Measurements from ENCODE around the gene MND1. TPM values are rescaled to one million over a fixed set of nuclear protein-coding genes. Genes with fewer than 3 reads are reported as not detected.
A peak's percentile ranks its signal among the peaks of the same experiment; 100 is the strongest.

Gene MND1
- total and polyA plus RNA-seq, 2 experiments from 2014 or later = 1.2 to 4.9 TPM

- 0 out of 2 replicates have a peak overlapping the region, but pooled peaks have one; percentile 9 for H3K27ac ChIP-seq
- TF ChIP-seq EZH2 (IDR thresholded peaks at IDR 0.05; ENCODE audit: insufficient read depth, poor library complexity, severe bottlenecking) (no peak), EZH2phosphoT487 (IDR thresholded peaks at IDR 0.05; ENCODE audit: insufficient read depth, low read depth) (no peak)
Measured at GRCh38 chr4:153418121-153418520, 73.6 kb downstream of the MND1 start.

GRCh38 chr4:153418558-153418957 lies 74.1 kb downstream of the MND1 start:
- DNase-seq = peak; percentile 21
- Histone ChIP-seq H3K9ac (no peak overlapping the region), H3K9me2 (ENCODE audit: insufficient read depth) (no peaks in the 10 kb centered on the region), H3K27me3 (replicated peaks; ENCODE audit: insufficient read depth) (no peaks in the 10 kb centered on the region), H4K20me1 (ENCODE audit: insufficient read depth) (no peaks in the 10 kb centered on the region), H2AFZ (peak overlapping the region; percentile 57), H3K4me2 (ENCODE audit: unreplicated experiment) (no peak overlapping the region), H3K36me3 (ENCODE audit: low read depth) (no peaks in the 10 kb centered on the region), H3K79me2 (ENCODE audit: insufficient read depth) (no peaks in the 10 kb centered on the region), H3F3A (ENCODE audit: insufficient read depth) (0 out of 2 replicates have a peak, but pooled peaks cover 3% of the 10 kb centered on the region), H3K4me3 (no peak overlapping the region), H3K27ac (0 out of 2 replicates have a peak overlapping the region, but pooled peaks have one; percentile 9), H3K4me1 (ENCODE audit: insufficient read depth) (0 out of 2 replicates have a peak, but pooled peaks cover 10% of the 10 kb centered on the region), H3K9me3 (ENCODE audit: low read depth) (no peaks in the 10 kb centered on the region)
- WGBS, 2 experiments (ENCODE audit: low coverage in 1 of 2, low lambda C conversion rate in 2 of 2, missing lambda C conversion rate in 2 of 2) = 65 to 71% methylated on average over 3 of the region's 3 CpGs
- no peak for TF ChIP-seq EZH2 (IDR thresholded peaks at IDR 0.05; ENCODE audit: insufficient read depth, poor library complexity, severe bottlenecking)
- TF ChIP-seq EZH2phosphoT487 (IDR thresholded peaks at IDR 0.05; ENCODE audit: insufficient read depth, low read depth) = no peak
- in situ Hi-C loops (cut with MboI) = no loop called here

More at GRCh38 chr4:153418121-153418520, 73.6 kb downstream of the MND1 start:
- Histone ChIP-seq H3K36me3 (ENCODE audit: low read depth) (no peaks in the 10 kb centered on the region), H3K27me3 (replicated peaks; ENCODE audit: insufficient read depth) (no peaks in the 10 kb centered on the region), H4K20me1 (ENCODE audit: insufficient read depth) (no peaks in the 10 kb centered on the region), H3K9me2 (ENCODE audit: insufficient read depth) (no peaks in the 10 kb centered on the region), H3K4me3 (no peak overlapping the region), H3K9ac (no peak overlapping the region), H2AFZ (peak overlapping the region; percentile 57; the same call in 1 of the 2 replicates), H3K79me2 (ENCODE audit: insufficient read depth) (no peaks in the 10 kb centered on the region), H3K4me2 (ENCODE audit: unreplicated experiment) (no peak overlapping the region), H3K9me3 (ENCODE audit: low read depth) (no peaks in the 10 kb centered on the region), H3K4me1 (ENCODE audit: insufficient read depth) (0 out of 2 replicates have a peak, but pooled peaks cover 10% of the 10 kb centered on the region), H3F3A (ENCODE audit: insufficient read depth) (0 out of 2 replicates have a peak, but pooled peaks cover 3% of the 10 kb centered on the region)
- in situ Hi-C loops (cut with MboI) = no loop called here
- no peak for DNase-seq
- 91% methylated on average over 7 of the region's 7 CpGs for WGBS, 2 experiments (ENCODE audit: low coverage in 1 of 2, low lambda C conversion rate in 2 of 2, missing lambda C conversion rate in 2 of 2)

- Histone ChIP-seq H3K4me1 (ENCODE audit: insufficient read depth) (0 out of 2 replicates have a peak, but pooled peaks cover 10% of the 10 kb centered on the region), H3K79me2 (ENCODE audit: insufficient read depth) (no peaks in the 10 kb centered on the region), H3K27ac (no peak overlapping the region), H3K4me2 (ENCODE audit: unreplicated experiment) (no peak overlapping the region), H3K9me2 (ENCODE audit: insufficient read depth) (no peaks in the 10 kb centered on the region), H3K27me3 (replicated peaks; ENCODE audit: insufficient read depth) (no peaks in the 10 kb centered on the region), H4K20me1 (ENCODE audit: insufficient read depth) (no peaks in the 10 kb centered on the region), H3K4me3 (no peak overlapping the region), H3K9ac (no peak overlapping the region), H2AFZ (peak overlapping the region; percentile 57), H3F3A (ENCODE audit: insufficient read depth) (0 out of 2 replicates have a peak, but pooled peaks cover 3% of the 10 kb centered on the region), H3K36me3 (ENCODE audit: low read depth) (no peaks in the 10 kb centered on the region), H3K9me3 (ENCODE audit: low read depth) (no peaks in the 10 kb centered on the region)
- WGBS, 2 experiments (ENCODE audit: low coverage in 1 of 2, low lambda C conversion rate in 2 of 2, missing lambda C conversion rate in 2 of 2) = 77 to 83% methylated on average over 5 of the region's 5 CpGs
- in situ Hi-C loops (cut with MboI) = no loop called here
- TF ChIP-seq EZH2phosphoT487 (IDR thresholded peaks at IDR 0.05; ENCODE audit: insufficient read depth, low read depth) (no peak), EZH2 (IDR thresholded peaks at IDR 0.05; ENCODE audit: insufficient read depth, poor library complexity, severe bottlenecking) (no peak)
- DNase-seq = no peak
Measured at GRCh38 chr4:153419029-153419428, 74.5 kb downstream of the MND1 start.

GRCh38 chr4:153419673-153420278 lies 75.3 kb downstream of the MND1 start:
- H3K36me3 ChIP-seq (ENCODE audit: low read depth) = no peaks in the 10 kb centered on the region
- DNase-seq = no peak
- 0 out of 2 replicates have a peak, but pooled peaks cover 3% of the 10 kb centered on the region for H3F3A ChIP-seq (ENCODE audit: insufficient read depth)
- H3K9me3 ChIP-seq (ENCODE audit: low read depth) = no peaks in the 10 kb centered on the region
- no peak overlapping the region for H3K4me2 ChIP-seq (ENCODE audit: unreplicated experiment)
- no peak overlapping the region for H3K4me3 ChIP-seq
- in situ Hi-C loops (cut with MboI) = no loop called here
- H2AFZ ChIP-seq = no peak overlapping the region
- no peak overlapping the region for H3K27ac ChIP-seq
- no peak overlapping the region for H3K9ac ChIP-seq
- H3K9me2 ChIP-seq (ENCODE audit: insufficient read depth) = no peaks in the 10 kb centered on the region
- H3K79me2 ChIP-seq (ENCODE audit: insufficient read depth) = no peaks in the 10 kb centered on the region
- no peaks in the 10 kb centered on the region for H4K20me1 ChIP-seq (ENCODE audit: insufficient read depth)
- 0 out of 2 replicates have a peak, but pooled peaks cover 10% of the 10 kb centered on the region for H3K4me1 ChIP-seq (ENCODE audit: insufficient read depth)
- H3K27me3 ChIP-seq (replicated peaks; ENCODE audit: insufficient read depth) = no peaks in the 10 kb centered on the region
- 91 to 94% methylated on average over 9 of the region's 9 CpGs for WGBS, 2 experiments (ENCODE audit: low coverage in 1 of 2, low lambda C conversion rate in 2 of 2, missing lambda C conversion rate in 2 of 2)
- TF ChIP-seq EZH2phosphoT487 (IDR thresholded peaks at IDR 0.05; ENCODE audit: insufficient read depth, low read depth) (no peak), EZH2 (IDR thresholded peaks at IDR 0.05; ENCODE audit: insufficient read depth, poor library complexity, severe bottlenecking) (no peak)
